Posterior cingulate gyrus (tissue), 11 donors: ENCODE results near the gene RASA2.

Source experiments
- DNase-seq, 10 donors: peaks; one replicate each; pipeline versions ENCODE4 v3.0.0 to v3.0.0-alpha.2; 2020 to 2021; ENCODE audit warnings: mixed read lengths in 3 of 10
- intact Hi-C: fragments of 100-400 bp; cut with DNase I; formaldehyde crosslinking; loops from one replicate; pipeline ENCODE4 v1.15.1; 2023

The RASA2 gene

GRCh38 chr3:141557961-141558706 is 71.3 kb downstream of the RASA2 start:
- intact Hi-C loops, result no loop called here
- DNase-seq, result no peak

GRCh38 chr3:141561426-141562034 is 74.7 kb downstream of the RASA2 start:
- intact Hi-C loops, result loop anchor here (1.0 to 5.0 kb wide), 3 partner anchors 101 to 258 kb away; no protein-coding TSS in a partner anchor
- no peak for DNase-seq

DNA sequence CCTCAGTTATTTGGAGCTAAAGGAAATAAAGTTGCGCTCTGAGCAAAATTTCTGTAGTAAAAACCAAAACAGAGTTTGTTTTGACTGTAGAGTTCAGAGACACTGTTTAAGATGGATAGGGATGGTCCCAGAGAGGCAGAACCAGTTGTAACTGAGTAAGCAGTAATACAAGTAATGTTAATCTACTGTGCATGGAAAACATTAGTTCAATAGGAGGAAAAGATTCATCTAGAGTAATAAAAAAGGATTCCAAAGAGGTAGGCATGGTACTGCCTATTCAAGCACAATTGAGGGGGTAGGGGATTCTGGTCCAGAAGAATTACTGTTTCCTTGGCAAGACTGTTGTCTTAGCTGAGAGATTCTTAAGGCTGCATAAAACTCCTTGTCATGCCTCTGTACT is 77.4 kb downstream of the RASA2 start:
- intact Hi-C loops, result loop anchor here (5.0 kb wide), 1 partner anchor 202 kb away; no protein-coding TSS in a partner anchor
- DNase-seq, result no peak

GRCh38 chr3:141570068-141570467 is 83.2 kb downstream of the RASA2 start:
- DNase-seq, result peak in 2 of 10 donors; percentile 48 to 79
- intact Hi-C loops, result loop anchor here (10.0 kb wide), 1 partner anchor 305 kb away; the partner anchor contains the start of gene ATP1B3

DNA sequence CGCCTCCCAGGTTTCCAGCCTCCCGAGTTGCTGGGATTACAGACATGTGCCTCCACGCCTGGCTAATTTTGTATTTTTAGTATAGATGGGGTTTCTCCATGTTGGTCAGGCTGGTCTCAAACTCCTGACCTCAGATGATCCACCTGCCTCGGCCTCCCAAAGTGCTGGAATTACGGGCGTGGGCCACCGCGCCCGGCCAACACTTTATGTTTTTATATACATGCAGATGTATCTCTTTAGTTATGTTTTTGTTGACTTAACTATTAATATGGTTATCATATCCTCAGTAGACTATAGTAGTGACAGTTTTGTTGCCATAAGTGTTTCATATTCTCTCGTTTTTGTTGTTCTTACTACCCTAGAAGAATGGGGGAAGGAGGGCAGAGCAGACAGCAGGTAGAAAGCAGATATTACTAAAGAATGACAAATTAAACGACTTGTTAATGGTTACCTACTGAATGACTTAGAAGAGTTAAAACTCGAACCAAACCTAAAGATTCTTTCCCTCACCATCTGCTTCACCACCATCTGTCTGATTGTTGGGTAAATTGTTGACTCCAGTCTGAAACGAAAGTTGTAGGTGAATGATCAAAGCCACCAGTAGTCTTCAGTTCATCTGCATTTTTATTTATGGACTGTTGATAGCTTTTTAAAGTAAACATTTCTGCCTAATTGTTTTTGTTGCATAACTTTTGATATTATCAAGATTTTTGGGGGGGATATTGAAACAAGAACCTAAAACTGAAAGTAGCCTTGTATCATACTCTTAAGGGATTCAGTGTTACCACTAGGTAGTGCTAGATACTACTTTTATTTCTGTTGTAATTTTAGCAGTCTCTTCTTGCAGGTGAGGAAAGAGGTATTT is 89.3 kb downstream of the RASA2 start:
- intact Hi-C loops, result loop anchor here (5.0 to 10.0 kb wide), 2 partner anchors 299 to 421 kb away; partner anchors contain the start of gene ATP1B3
- DNase-seq, result peak in 1 of 10 donors; percentile 39

- intact Hi-C loops, result loop anchor here (5.0 to 10.0 kb wide), 2 partner anchors 298 to 421 kb away; partner anchors contain the start of gene ATP1B3
- DNase-seq, result no peak
These were observed 89.9 kb downstream of the RASA2 start for GRCh38 chr3:141576744-141577052.

DNA sequence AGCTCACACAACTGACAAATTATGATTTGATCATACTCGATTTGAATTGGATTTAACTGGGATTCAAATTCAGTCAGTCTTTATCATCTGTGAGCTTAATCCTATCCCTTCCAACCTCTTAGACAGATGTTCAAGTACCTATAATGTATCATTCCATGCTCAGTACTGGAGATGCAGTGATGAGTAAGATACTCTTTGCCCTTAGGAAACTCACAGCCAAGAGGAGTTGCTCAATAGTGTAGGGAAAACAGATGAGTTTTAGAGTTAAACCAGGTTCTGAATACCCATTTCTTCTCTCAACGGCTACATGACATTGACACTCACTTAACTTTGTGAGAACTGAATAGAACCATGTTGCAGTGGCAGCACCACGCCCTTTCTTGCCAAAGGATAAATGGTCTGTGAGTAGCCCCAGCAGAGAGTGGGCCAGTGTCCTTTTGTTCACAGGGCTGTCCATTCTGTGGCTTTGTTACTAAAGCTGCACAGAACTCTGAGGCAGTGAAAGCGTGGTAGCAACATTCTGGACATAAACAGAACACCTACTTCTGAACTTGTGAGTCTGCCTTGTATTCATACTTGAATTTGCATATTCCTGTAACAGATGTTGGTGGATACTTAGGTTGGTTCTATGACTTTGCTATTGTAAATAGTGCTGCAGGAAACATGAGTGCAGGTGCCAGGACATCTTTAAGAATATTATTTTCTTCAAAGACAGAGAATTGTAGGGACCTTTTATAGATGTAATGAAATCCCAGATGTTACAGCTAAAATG is 91.6 kb downstream of the RASA2 start:
- no peak for DNase-seq
- intact Hi-C loops, result loop anchor here (5.0 to 10.0 kb wide), 2 partner anchors 296 to 419 kb away; partner anchors contain the start of gene ATP1B3

DNA sequence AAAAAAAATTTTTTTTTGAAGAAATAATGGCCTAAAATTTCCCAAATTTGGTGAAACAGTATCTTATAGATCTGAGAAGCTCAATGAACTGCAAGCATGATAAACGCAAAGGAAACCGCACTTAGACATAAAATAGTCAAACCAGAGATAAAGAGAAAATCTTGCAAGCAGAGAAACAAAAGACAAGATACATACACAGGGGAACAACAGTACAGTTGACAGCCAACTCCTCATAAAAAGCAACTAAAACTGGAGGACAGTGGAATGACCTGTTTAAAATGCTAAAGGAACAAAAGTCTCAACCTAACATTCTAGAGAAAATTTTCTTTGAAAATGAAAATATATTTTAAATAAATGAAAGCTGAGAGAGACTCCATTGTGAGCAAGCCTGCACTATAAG is 107.5 kb downstream of the RASA2 start:
- no peak for DNase-seq

GRCh38 chr3:141597931-141598330 is 111.1 kb downstream of the RASA2 start:
- intact Hi-C loops, result no loop called here

More for the DNA sequence above, 107.5 kb downstream of the RASA2 start:
- intact Hi-C loops, result no loop called here

GRCh38 chr3:141600331-141600730 is 113.5 kb downstream of the RASA2 start:
- intact Hi-C loops, result no loop called here
- DNase-seq, result peak in 1 of 10 donors; percentile 38

More at GRCh38 chr3:141597931-141598330, 111.1 kb downstream of the RASA2 start:
- no peak for DNase-seq

GRCh38 chr3:141602706-141603105 is 115.9 kb downstream of the RASA2 start:
- DNase-seq, result no peak
- intact Hi-C loops, result no loop called here

GRCh38 chr3:141603473-141604035 is 116.7 kb downstream of the RASA2 start:
- intact Hi-C loops, result no loop called here
- DNase-seq, result no peak

- intact Hi-C loops, result no loop called here
- DNase-seq, result no peak
These were observed 119.1 kb downstream of the RASA2 start for GRCh38 chr3:141605883-141606282.

- intact Hi-C loops, result no loop called here
- DNase-seq, result no peak
These were observed 121.6 kb downstream of the RASA2 start for GRCh38 chr3:141608438-141608837.

- intact Hi-C loops, result no loop called here
- DNase-seq, result no peak
These were observed 124.1 kb downstream of the RASA2 start for GRCh38 chr3:141610939-141611338.

DNA sequence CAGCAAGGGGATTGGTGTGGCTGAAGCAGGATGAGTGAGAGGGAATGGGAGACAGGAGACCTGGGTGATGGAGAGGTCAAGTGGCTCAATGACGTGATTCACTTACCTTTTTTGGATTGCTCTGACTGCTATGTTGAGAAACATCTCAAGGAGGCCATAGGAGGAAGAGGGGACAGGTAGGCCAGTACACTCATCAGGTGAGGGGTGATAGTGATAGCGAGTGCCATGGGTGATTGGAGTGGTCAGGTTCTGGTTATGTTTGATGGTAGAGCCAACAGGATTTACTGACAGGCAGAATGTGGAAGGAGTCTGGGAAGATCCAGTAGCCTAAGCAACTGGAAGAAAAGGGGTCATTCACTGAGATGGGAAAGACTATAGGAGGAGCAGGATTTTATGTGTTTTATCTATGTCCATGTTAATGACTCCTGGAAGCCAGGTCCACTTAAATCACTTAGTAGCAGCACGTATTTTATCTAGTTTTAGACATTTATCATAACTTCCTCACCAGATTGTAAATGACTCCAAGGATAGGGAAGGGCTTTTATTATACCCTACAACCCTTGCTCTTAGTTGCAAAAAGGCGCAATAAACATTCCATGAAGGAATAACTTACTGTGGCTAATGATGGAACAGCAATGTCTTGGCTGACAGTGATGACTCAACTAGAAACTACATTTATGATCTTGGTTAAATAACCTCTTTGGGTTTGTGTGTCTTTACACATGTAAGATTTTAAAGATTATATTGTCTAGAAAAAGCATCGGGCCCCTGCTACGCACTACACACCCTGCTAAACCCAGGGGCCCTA is 131.5 kb downstream of the RASA2 start:
- intact Hi-C loops, result no loop called here
- DNase-seq, result no peak

DNA sequence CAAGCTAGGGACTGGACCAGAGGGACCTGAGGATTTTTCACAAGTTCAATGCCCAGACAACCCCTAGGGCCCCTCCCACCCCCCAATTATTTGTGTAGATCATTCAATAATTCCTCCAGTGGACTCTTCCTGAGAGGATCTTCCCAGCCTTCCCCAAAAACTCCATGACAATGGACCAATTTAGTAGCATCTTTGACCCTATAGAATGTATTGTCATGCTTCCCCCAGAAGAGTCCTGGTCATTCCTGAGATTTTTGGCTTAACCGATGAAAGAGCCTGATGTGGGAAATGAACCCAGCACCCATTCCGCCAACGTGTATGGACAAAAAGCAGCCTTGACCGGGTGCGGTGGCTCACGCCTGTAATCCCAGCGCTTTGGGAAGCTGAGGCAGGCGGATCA is 132.1 kb downstream of the RASA2 start:
- no peak for DNase-seq
- intact Hi-C loops, result no loop called here

- intact Hi-C loops, result no loop called here
- no peak for DNase-seq
These were observed 132.6 kb downstream of the RASA2 start for GRCh38 chr3:141619450-141619849.

DNA sequence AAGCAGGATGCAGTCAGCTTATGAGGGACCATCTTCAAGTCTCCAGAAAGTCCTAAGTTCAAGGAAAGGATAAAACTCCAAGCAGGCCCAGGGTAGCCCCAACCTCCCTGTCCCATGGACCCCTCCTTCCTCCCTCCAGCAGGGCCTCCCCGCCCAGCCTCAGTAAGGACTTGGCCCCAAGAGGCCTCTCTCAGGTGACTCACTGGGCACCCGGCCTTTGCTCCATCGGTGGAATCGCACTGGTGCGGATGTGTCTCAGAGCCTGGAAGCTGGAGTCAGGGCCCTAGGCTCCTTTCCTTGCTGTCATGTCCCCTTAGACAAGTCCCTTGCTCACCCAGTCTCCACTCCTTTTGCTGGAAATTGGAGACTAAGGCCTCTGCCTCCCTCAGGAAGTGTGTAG is 136.9 kb downstream of the RASA2 start:
- DNase-seq, result peak in 1 of 10 donors; percentile 76
- intact Hi-C loops, result no loop called here
